Measurements from ENCODE around the gene PCDHA3.
"Not testable (repeated sequence)": the region's sequence is repeated elsewhere in the genome, so short reads cannot be mapped to it uniquely, and the experiment has no call there.

Gene PCDHA3

GRCh38 chr5:140821375-140822280 is 20.8 kb downstream of the PCDHA3 start, which contains the start of gene PCDHA5:
Gene PCDHA5 (plus strand): TSS chr5:140821613.
- DNase-seq, result no peak

GRCh38 chr5:140822281-140822629 is 21.4 kb downstream of the PCDHA3 start:
- no peak for DNase-seq

- not testable (repeated sequence) for DNase-seq
Observed at GRCh38 chr5:140822969-140823368, 22.1 kb downstream of the PCDHA3 start.

- DNase-seq, result no peak
Observed at GRCh38 chr5:140823475-140823874, 22.6 kb downstream of the PCDHA3 start.

GRCh38 chr5:140827704-140828361 is 27.0 kb downstream of the PCDHA3 start, which contains the start of gene PCDHA6:
Gene PCDHA6 (plus strand): TSS chr5:140827960. CDS start chr5:140828092, 132 bp downstream.
- DNase-seq, result no peak

GRCh38 chr5:140828362-140828737 is 27.5 kb downstream of the PCDHA3 start:
- no peak for DNase-seq

GRCh38 chr5:140829511-140830501 is 28.9 kb downstream of the PCDHA3 start:
- not testable (repeated sequence) for DNase-seq

GRCh38 chr5:140833993-140834392 is 33.1 kb downstream of the PCDHA3 start, which contains the start of gene PCDHA7:
Gene PCDHA7 (plus strand): TSS chr5:140834269. CDS start chr5:140834384, 115 bp downstream.
- no peak for DNase-seq

GRCh38 chr5:140834439-140835008 is 33.7 kb downstream of the PCDHA3 start:
- not testable (repeated sequence) for DNase-seq

GRCh38 chr5:140835622-140836510 is 35.0 kb downstream of the PCDHA3 start:
- no peak for DNase-seq

GRCh38 chr5:140840978-140841962 is 40.4 kb downstream of the PCDHA3 start, which contains the start of gene PCDHA8:
Gene PCDHA8 (plus strand): TSS chr5:140841187. CDS start chr5:140841322, 135 bp downstream.
- no peak for DNase-seq

- no peak for DNase-seq
Observed at GRCh38 chr5:140842798-140843733, 42.2 kb downstream of the PCDHA3 start.

GRCh38 chr5:140848139-140849102 is 47.6 kb downstream of the PCDHA3 start, which contains the start of gene PCDHA9:
Gene PCDHA9 (plus strand): TSS chr5:140848382. CDS start chr5:140848496, 114 bp downstream.
- DNase-seq, result not testable (repeated sequence)

- DNase-seq, result not testable (repeated sequence)
Observed at GRCh38 chr5:140849831-140850634, 49.2 kb downstream of the PCDHA3 start.
